ENCODE data around the gene SLC39A11. TPM values are rescaled to one million over a fixed set of nuclear protein-coding genes. Genes with fewer than 3 reads are reported as not detected.

The SLC39A11 gene
- total RNA-seq, 1 experiment from 2014 or later, result 15.2 TPM

- Histone ChIP-seq H2BK12ac (ENCODE audit: insufficient read length, low read depth, low read length) (no peak overlapping the region), H3K79me2 (ENCODE audit: insufficient read depth, low read length) (no peaks in the 10 kb centered on the region), H3K4me1 (ENCODE audit: insufficient read depth, low read length) (no peaks in the 10 kb centered on the region), H3K4ac (ENCODE audit: low read depth, low read length) (no peak overlapping the region), H3K14ac (ENCODE audit: insufficient read depth, low read length) (no peak overlapping the region), H3T11ph (ENCODE audit: low read length) (no peak overlapping the region), H2BK120ac (ENCODE audit: low read depth, low read length, poor library complexity, severe bottlenecking) (no peak overlapping the region), H4K8ac (replicated peaks; ENCODE audit: insufficient read length, low read depth, low read length) (no peak overlapping the region), H3K9me3 (ENCODE audit: control insufficient read depth, low read depth, low read length) (no peaks in the 10 kb centered on the region), H3K27ac (ENCODE audit: insufficient read length, low read depth, low read length) (no peak overlapping the region), H2BK20ac (ENCODE audit: low read depth, low read length, poor library complexity, severe bottlenecking) (no peak overlapping the region), H4K20me1 (ENCODE audit: control insufficient read depth, insufficient read depth, insufficient read length) (no peaks in the 10 kb centered on the region), H2AK5ac (ENCODE audit: insufficient read length, low read length) (no peak overlapping the region), H3K9ac (ENCODE audit: extremely low read depth, insufficient read length, low read length) (no peak overlapping the region), H2AFZ (ENCODE audit: low read length) (no peak overlapping the region), H4K5ac (ENCODE audit: insufficient read length, low read depth, low read length) (no peak overlapping the region), H3K23me2 (ENCODE audit: insufficient read length, low read depth, low read length, poor library complexity, severe bottlenecking) (no peaks in the 10 kb centered on the region), H2BK5ac (ENCODE audit: insufficient read length, low read length) (no peak overlapping the region), H3K79me1 (ENCODE audit: insufficient read depth, low read depth, low read length, poor library complexity, severe bottlenecking) (no peaks in the 10 kb centered on the region), H4K91ac (ENCODE audit: insufficient read length, low read depth, low read length) (no peak overlapping the region), H3K27me3 (ENCODE audit: insufficient read depth, low read length) (no peaks in the 10 kb centered on the region), H3K56ac (ENCODE audit: insufficient read length, low read depth, low read length) (no peak overlapping the region), H2BK15ac (ENCODE audit: low read depth, low read length) (no peak overlapping the region), H3K18ac (ENCODE audit: insufficient read length, low read depth, low read length) (no peak overlapping the region), H3K23ac (ENCODE audit: insufficient read length, low read depth, low read length) (no peak overlapping the region), H3K4me2 (ENCODE audit: insufficient read depth, insufficient read length, low read length) (no peak overlapping the region)
- Mint-ChIP-seq H3K4me3 (no peak overlapping the region), H3K27me3 (ENCODE audit: low read depth) (no peaks in the 10 kb centered on the region; the same call in 1 of the 2 replicates), H3K4me1 (peaks cover 9 to 10% of the 10 kb centered on the region in 2 experiments), H3K9me3 (peaks cover 5 to 10% of the 10 kb centered on the region in 2 experiments; a peak in 3 of 5 replicates), H3K36me3 (ENCODE audit: insufficient read depth in 1 of 3, low read depth in 3 of 3) (peaks cover 0 to 8% (median 0%) of the 10 kb centered on the region in 3 experiments; a peak in 4 of 7 replicates), H3K27ac (no peak overlapping the region)
- TF ChIP-seq, protein P1, sequence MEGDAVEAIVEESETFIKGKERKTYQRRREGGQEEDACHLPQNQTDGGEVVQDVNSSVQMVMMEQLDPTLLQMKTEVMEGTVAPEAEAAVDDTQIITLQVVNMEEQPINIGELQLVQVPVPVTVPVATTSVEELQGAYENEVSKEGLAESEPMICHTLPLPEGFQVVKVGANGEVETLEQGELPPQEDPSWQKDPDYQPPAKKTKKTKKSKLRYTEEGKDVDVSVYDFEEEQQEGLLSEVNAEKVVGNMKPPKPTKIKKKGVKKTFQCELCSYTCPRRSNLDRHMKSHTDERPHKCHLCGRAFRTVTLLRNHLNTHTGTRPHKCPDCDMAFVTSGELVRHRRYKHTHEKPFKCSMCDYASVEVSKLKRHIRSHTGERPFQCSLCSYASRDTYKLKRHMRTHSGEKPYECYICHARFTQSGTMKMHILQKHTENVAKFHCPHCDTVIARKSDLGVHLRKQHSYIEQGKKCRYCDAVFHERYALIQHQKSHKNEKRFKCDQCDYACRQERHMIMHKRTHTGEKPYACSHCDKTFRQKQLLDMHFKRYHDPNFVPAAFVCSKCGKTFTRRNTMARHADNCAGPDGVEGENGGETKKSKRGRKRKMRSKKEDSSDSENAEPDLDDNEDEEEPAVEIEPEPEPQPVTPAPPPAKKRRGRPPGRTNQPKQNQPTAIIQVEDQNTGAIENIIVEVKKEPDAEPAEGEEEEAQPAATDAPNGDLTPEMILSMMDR (conservative IDR thresholded peaks at IDR 0.05), result no peak
- no peak for DNase-seq
- no CpG with 5 or more reads among the region's 2 CpGs for WGBS (ENCODE audit: extremely low coverage, insufficient read length, low lambda C conversion rate)
Observed at GRCh38 chr17:73100363-73100762, 7.9 kb upstream of the SLC39A11 start.
